Activated naive CD4-positive, alpha-beta T cell treated with anti-CD3 and anti-CD28 coated beads, Interleukin-2, amount 10 ng/mL, durations not matched to agents 7 days and 5 days (primary cell): ENCODE results near the gene DOK4.
A peak's percentile ranks its signal among the peaks of the same experiment; 100 is the strongest.
"Not testable (repeated sequence)": the region's sequence is repeated elsewhere in the genome, so short reads cannot be mapped to it uniquely, and the experiment has no call there.

Experiments
- CTCF ChIA-PET: fragments of 350-600 bp; sonication (Branson Sonifier 250); formaldehyde crosslinking; loops from one replicate; lab custom pipeline; 2021; ENCODE audit warnings: antibody characterized with exemption; lab: Charles Lee
- DNase-seq: peaks from one replicate; pipeline ENCODE4 v3.0.0-alpha.2; 2020
- H3K27ac Mint-ChIP-seq: one replicate; pipeline ENCODE4 v1.8.0; 2021; ENCODE audit warnings: mild to moderate bottlenecking, moderate library complexity, mixed read lengths
- H3K27me3 Mint-ChIP-seq: one replicate; pipeline ENCODE4 v1.8.0; 2021; ENCODE audit warnings: mild to moderate bottlenecking, mixed read lengths
- H3K36me3 Mint-ChIP-seq: one replicate; pipeline ENCODE4 v1.8.0; 2021; ENCODE audit warnings: mixed read lengths
- H3K4me1 Mint-ChIP-seq: one replicate; pipeline ENCODE4 v1.8.0; 2021; ENCODE audit warnings: mixed read lengths
- H3K4me3 Mint-ChIP-seq: one replicate; pipeline ENCODE4 v1.8.0; 2021; ENCODE audit warnings: mild to moderate bottlenecking, moderate library complexity, mixed read lengths
- H3K9me3 Mint-ChIP-seq: one replicate; pipeline ENCODE4 v1.8.0; 2021; ENCODE audit warnings: mixed read lengths

DOK4 gene

GRCh38 chr16:57502048-57502775 lies 15.9 kb upstream of the DOK4 start:
- Mint-ChIP-seq H3K9me3 (no peaks in the 10 kb centered on the region), H3K36me3 (no peaks in the 10 kb centered on the region), H3K4me1 (peaks cover 18% of the 10 kb centered on the region), H3K4me3 (no peak overlapping the region), H3K27me3 (peaks cover 26% of the 10 kb centered on the region), H3K27ac (no peak overlapping the region)
- no peak for DNase-seq
- CTCF ChIA-PET = interaction anchor here (1.0 to 3.3 kb wide), 3 partner anchors 14 to 74 kb away, joined by 3 to 11 read pairs (median 4); no protein-coding TSS in a partner anchor

- Mint-ChIP-seq H3K27ac (no peak overlapping the region), H3K4me1 (peaks cover 18% of the 10 kb centered on the region), H3K9me3 (no peaks in the 10 kb centered on the region), H3K36me3 (no peaks in the 10 kb centered on the region), H3K4me3 (no peak overlapping the region), H3K27me3 (peaks cover 21% of the 10 kb centered on the region)
- no peak for DNase-seq
- CTCF ChIA-PET = interaction anchor here (0.6 to 3.3 kb wide), 5 partner anchors 14 to 81 kb away, joined by 3 to 11 read pairs (median 4); partner anchors contain the start of gene POLR2C
These were observed 15.2 kb upstream of the DOK4 start for GRCh38 chr16:57501492-57501891.

DNA sequence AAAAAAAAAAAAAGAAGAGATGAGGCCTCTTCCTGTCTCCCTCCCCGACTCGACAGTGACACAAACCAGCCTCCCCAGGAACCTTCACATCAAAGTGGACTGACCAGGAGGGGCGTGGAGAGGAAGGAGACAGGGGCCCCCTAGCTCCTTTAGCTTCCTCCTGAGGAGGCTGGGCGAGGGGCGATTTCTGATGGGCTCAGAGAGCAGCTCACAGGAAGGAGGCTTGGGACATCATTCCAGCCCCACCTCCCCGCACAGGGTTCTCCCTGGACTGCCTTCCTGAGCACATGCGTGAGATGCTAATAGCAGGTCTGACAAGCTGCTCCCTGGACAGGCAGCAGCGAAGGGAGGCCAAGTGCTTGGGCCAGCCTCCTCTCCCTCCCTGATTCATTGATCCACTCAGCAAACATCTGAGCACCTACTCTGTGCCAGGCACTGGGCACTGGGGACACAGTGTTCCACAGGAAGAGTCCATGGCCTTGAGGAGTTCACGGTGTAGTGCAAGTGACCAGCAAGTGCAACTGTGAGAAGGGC lies 14.4 kb upstream of the DOK4 start:
- H3K4me3 Mint-ChIP-seq = no peak overlapping the region
- H3K36me3 Mint-ChIP-seq = no peaks in the 10 kb centered on the region
- no peak overlapping the region for H3K27ac Mint-ChIP-seq
- H3K27me3 Mint-ChIP-seq = peaks cover 21% of the 10 kb centered on the region
- no peaks in the 10 kb centered on the region for H3K9me3 Mint-ChIP-seq
- CTCF ChIA-PET = interaction anchor here (0.7 to 3.3 kb wide), 5 partner anchors 13 to 82 kb away, joined by 3 to 11 read pairs (median 4); partner anchors contain the start of gene POLR2C
- peaks cover 18% of the 10 kb centered on the region for H3K4me1 Mint-ChIP-seq
- DNase-seq = peak; percentile 53

DNA sequence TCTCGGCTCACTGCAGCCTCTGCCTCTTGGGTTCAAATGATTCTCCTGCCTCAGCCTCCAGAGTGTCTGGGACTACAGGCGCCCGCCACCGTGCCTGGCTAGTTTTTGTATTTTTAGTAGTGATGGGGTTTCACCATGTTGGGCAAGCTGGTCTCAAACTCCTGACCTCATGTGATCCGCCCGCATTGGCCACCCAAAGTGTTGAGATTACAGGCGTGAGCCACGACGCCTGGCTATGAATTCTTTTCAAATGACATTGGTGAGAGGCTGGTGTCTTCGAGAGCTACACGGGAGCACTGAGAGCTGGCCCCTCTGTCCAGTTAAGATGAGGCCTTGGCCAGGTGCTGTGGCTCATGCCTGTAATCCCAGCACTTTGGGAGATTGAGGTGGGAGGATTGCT lies 13.6 kb upstream of the DOK4 start:
- not testable (repeated sequence) for H3K27ac Mint-ChIP-seq, H3K9me3 Mint-ChIP-seq, DNase-seq, H3K36me3 Mint-ChIP-seq, H3K4me3 Mint-ChIP-seq
- CTCF ChIA-PET = interaction anchor here (0.7 to 3.3 kb wide), 4 partner anchors 20 to 81 kb away, joined by 3 to 11 read pairs (median 4); partner anchors contain the start of gene POLR2C
- Mint-ChIP-seq H3K4me1 (peaks cover 18% of the 10 kb centered on the region), H3K27me3 (peaks cover 20% of the 10 kb centered on the region)

DNA sequence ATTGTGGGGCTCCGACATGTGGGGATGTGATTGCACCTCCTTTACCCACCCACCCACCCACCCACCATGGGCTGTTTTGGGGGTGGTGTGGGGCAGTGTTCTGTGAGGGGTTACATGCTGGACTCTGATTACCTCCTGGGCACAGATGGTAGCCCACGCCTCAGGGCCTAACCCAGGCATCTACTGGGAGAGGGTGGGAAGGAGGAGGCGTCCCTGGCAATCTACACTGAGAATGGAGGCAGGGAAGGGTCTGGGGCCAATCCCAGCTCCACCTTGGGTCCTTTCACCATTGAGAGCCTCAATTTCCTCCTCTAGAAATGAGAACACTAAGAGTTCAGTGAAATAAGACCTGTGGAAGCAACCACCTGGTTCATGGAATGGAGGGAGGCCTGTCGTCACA lies 11.7 kb upstream of the DOK4 start:
- H3K36me3 Mint-ChIP-seq = no peaks in the 10 kb centered on the region
- H3K4me3 Mint-ChIP-seq = no peak overlapping the region
- no peak overlapping the region for H3K27ac Mint-ChIP-seq
- H3K4me1 Mint-ChIP-seq = peaks cover 18% of the 10 kb centered on the region
- DNase-seq = no peak
- CTCF ChIA-PET = interaction anchor here (0.6 kb wide), 1 partner anchor 83 kb away, joined by 3 read pairs; no protein-coding TSS in a partner anchor
- no peaks in the 10 kb centered on the region for H3K9me3 Mint-ChIP-seq
- peaks cover 16% of the 10 kb centered on the region for H3K27me3 Mint-ChIP-seq

GRCh38 chr16:57497121-57497520 lies 10.8 kb upstream of the DOK4 start:
- Mint-ChIP-seq H3K36me3 (no peaks in the 10 kb centered on the region), H3K4me3 (no peak overlapping the region), H3K9me3 (no peaks in the 10 kb centered on the region), H3K4me1 (peaks cover 18% of the 10 kb centered on the region), H3K27ac (no peak overlapping the region), H3K27me3 (peaks cover 14% of the 10 kb centered on the region)
- CTCF ChIA-PET = interaction anchor here (1.1 kb wide), 1 partner anchor 23 kb away, joined by 3 read pairs; no protein-coding TSS in a partner anchor
- no peak for DNase-seq

GRCh38 chr16:57493767-57494166 lies 7.5 kb upstream of the DOK4 start:
- H3K4me3 Mint-ChIP-seq = no peak overlapping the region
- H3K9me3 Mint-ChIP-seq = no peaks in the 10 kb centered on the region
- no peak for DNase-seq
- CTCF ChIA-PET = no interaction called here
- no peaks in the 10 kb centered on the region for H3K36me3 Mint-ChIP-seq
- no peak overlapping the region for H3K27ac Mint-ChIP-seq
- peaks cover 22% of the 10 kb centered on the region for H3K27me3 Mint-ChIP-seq
- no peaks in the 10 kb centered on the region for H3K4me1 Mint-ChIP-seq

- H3K27me3 Mint-ChIP-seq = peaks cover 32% of the 10 kb centered on the region
- CTCF ChIA-PET = interaction anchor here (2.1 kb wide), 1 partner anchor 31 kb away, joined by 9 read pairs; no protein-coding TSS in a partner anchor
- no peak overlapping the region for H3K4me3 Mint-ChIP-seq
- no peak for DNase-seq
- no peaks in the 10 kb centered on the region for H3K9me3 Mint-ChIP-seq
- H3K27ac Mint-ChIP-seq = no peak overlapping the region
- peaks cover 13% of the 10 kb centered on the region for H3K4me1 Mint-ChIP-seq
- no peaks in the 10 kb centered on the region for H3K36me3 Mint-ChIP-seq
These were observed 2.9 kb upstream of the DOK4 start for GRCh38 chr16:57489229-57489628.

- Mint-ChIP-seq H3K27ac (no peak overlapping the region), H3K4me1 (peaks cover 13% of the 10 kb centered on the region), H3K4me3 (peak overlapping the region; percentile 60), H3K9me3 (no peaks in the 10 kb centered on the region), H3K27me3 (peaks cover 43% of the 10 kb centered on the region), H3K36me3 (no peaks in the 10 kb centered on the region)
- DNase-seq = no peak
- CTCF ChIA-PET = interaction anchor here (0.8 to 4.3 kb wide), 6 partner anchors 9 to 40 kb away, joined by 3 to 23 read pairs (median 4); partner anchors contain the start of gene POLR2C
These were observed 853 bp upstream of the DOK4 start for GRCh38 chr16:57486858-57487834.

DNA sequence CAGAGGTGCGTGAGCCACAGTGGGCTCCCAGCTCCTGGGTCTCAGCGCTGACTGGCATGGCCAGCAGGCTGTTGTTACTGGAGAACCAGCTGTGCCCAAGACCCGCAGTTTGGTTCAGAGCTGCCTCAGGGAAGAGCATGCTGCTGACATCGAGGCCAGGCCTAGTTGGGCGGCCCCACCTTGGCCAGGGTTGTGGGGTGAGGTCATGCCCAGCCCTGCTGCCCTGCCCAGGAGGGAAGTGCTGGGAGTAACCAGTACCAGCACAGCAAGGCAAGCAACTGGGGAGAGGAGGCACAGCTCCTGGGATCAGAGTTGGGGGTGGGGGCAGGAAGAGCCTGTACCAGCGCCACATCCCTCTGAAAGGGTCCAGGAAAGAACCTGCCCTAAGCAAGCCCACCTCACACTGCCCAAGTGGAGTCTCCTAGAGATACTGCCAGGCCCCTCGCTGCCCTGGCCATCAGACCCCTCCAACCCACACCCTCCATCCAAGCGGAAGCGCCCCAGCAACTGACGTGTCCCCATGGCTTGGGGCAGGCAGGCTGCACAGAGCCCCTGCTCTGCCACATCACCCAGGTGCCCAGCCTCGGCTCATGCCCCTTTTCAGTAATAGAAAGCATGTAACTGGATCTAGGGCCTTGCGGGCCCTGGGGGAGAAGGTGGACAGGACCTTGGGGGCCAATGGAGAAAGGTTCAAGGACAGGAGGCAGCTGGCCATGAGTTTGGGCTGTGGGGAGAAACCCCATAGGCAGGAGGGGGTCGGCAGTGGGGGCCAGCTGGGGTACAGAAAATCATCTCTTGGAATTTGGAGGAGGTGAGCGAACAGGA lies 990 bp downstream of the DOK4 start:
- no peak for DNase-seq
- H3K27ac Mint-ChIP-seq = peak overlapping the region; percentile 62

GRCh38 chr16:57484515-57485005 lies 1.7 kb downstream of the DOK4 start:
- H3K36me3 Mint-ChIP-seq = no peaks in the 10 kb centered on the region
- H3K27me3 Mint-ChIP-seq = peaks cover 43% of the 10 kb centered on the region
- no peak overlapping the region for H3K27ac Mint-ChIP-seq
- no peak overlapping the region for H3K4me3 Mint-ChIP-seq
- CTCF ChIA-PET = interaction anchor here (1.4 to 4.3 kb wide), 2 partner anchors 22 to 35 kb away, joined by 3 to 18 read pairs; partner anchors contain the start of gene POLR2C
- peaks cover 13% of the 10 kb centered on the region for H3K4me1 Mint-ChIP-seq
- no peak for DNase-seq
- H3K9me3 Mint-ChIP-seq = no peaks in the 10 kb centered on the region

More for the DNA sequence above, 990 bp downstream of the DOK4 start:
- Mint-ChIP-seq H3K27me3 (peaks cover 42% of the 10 kb centered on the region), H3K36me3 (no peaks in the 10 kb centered on the region), H3K9me3 (no peaks in the 10 kb centered on the region), H3K4me1 (peaks cover 13% of the 10 kb centered on the region), H3K4me3 (peak overlapping the region; percentile 75)
- CTCF ChIA-PET = interaction anchor here (1.4 to 4.3 kb wide), 3 partner anchors 11 to 34 kb away, joined by 3 to 23 read pairs (median 18); partner anchors contain the start of gene POLR2C

DNA sequence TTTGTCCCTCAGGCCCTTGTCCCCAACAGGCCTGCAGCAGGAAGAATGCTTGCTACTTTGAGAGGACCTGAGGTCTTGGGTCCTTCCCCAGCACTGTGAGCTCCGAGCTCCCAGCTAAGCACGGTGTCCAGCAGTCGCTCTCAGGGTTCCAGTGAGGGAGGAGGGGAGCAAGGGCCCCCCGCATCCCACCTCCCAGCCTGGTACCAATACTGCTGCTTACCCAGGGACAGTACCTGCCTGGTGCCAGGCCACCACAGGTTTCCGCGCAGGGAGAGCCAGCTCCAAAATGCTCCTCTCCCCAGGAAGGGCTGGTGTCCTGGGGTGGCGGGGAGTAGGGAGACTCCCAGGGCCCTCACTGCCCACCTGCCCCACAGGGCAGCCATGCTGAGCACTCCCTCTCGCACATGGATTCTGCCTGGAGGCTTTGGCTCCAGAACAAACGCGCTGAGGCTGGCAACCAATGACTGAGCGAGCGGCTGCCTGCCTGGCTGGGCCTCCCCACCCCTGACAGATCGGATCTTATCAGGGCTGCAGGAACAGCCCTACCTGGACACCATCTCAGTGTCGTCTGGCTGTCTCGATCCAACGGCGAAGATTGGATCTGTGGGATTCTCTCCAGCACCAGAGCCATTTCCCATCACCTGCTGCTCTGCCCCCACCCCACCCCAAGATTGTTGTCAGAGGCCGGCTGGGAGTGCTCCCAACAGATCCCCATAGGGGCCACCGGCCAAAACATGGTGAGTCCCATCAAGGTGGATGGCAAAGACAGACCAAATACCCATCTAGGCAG lies 2.4 kb downstream of the DOK4 start:
- H3K4me3 Mint-ChIP-seq = no peak overlapping the region
- peaks cover 13% of the 10 kb centered on the region for H3K4me1 Mint-ChIP-seq
- H3K36me3 Mint-ChIP-seq = no peaks in the 10 kb centered on the region
- H3K27ac Mint-ChIP-seq = no peak overlapping the region
- no peak for DNase-seq
- H3K27me3 Mint-ChIP-seq = peaks cover 43% of the 10 kb centered on the region
- CTCF ChIA-PET = interaction anchor here (1.1 to 4.3 kb wide), 4 partner anchors 9 to 36 kb away, joined by 3 to 18 read pairs (median 4); partner anchors contain the start of gene POLR2C
- H3K9me3 Mint-ChIP-seq = no peaks in the 10 kb centered on the region
